Activated CD8-positive, alpha-beta T cell treated with anti-CD3 and anti-CD28 coated beads for 36 hours (primary cell): ENCODE measurements around the gene SUSD1. TPM values are rescaled to one million over a fixed set of nuclear protein-coding genes. Genes with fewer than 3 reads are reported as not detected.

ENCODE experiments used
- ATAC-seq: fragments of 200-7000 bp; cut with Tn5 transposase; one replicate; pipeline ENCODE4 v1.10.0; 2021; ENCODE audit warnings: mild to moderate bottlenecking, moderate library complexity
- CTCF ChIA-PET: fragments of 350-600 bp; sonication (Branson Sonifier 250); formaldehyde crosslinking; loops from one replicate; lab custom pipeline; 2021; ENCODE audit warnings: antibody characterized with exemption; lab: Charles Lee
- POLR2A ChIA-PET: fragments of 350-600 bp; sonication (Branson Sonifier 250); formaldehyde crosslinking; loops from one replicate; lab custom pipeline; 2021; ENCODE audit warnings: antibody characterized with exemption; lab: Charles Lee
- DNase-seq: peaks from one replicate; pipeline ENCODE4 v3.0.0-alpha.2; 2020
- H3K27ac Mint-ChIP-seq: one replicate; pipeline ENCODE4 v1.8.0; 2021; ENCODE audit warnings: mild to moderate bottlenecking, mixed read lengths
- H3K27me3 Mint-ChIP-seq: one replicate; pipeline ENCODE4 v1.8.0; 2021; ENCODE audit warnings: mixed read lengths
- H3K36me3 Mint-ChIP-seq: one replicate; pipeline ENCODE4 v1.8.0; 2021; ENCODE audit warnings: low read depth, mixed read lengths
- H3K4me1 Mint-ChIP-seq: one replicate; pipeline ENCODE4 v1.8.0; 2021; ENCODE audit warnings: low read depth, mixed read lengths
- H3K4me3 Mint-ChIP-seq: one replicate; pipeline ENCODE4 v1.8.0; 2021; ENCODE audit warnings: mild to moderate bottlenecking, moderate library complexity, mixed read lengths
- H3K9me3 Mint-ChIP-seq: one replicate; pipeline ENCODE4 v1.8.0; 2021; ENCODE audit warnings: mixed read lengths
- intact Hi-C: fragments of 100-400 bp; cut with micrococcal nuclease; formaldehyde crosslinking; loops from one replicate; pipeline ENCODE4 v1.10.0; 2022
- total RNA-seq, 2 experiments: library from RNA; stranded (reverse); gene quantifications; one replicate each; pipeline ENCODE4 v1.2.3, GENCODE V29; 2021
- TF ChIP-seq, protein P1 (sequence below): fragments of 200-600 bp; IDR thresholded peaks from one replicate; pipeline ENCODE4 v1.8.0; 2022; ENCODE audit warnings: antibody characterized with exemption, mild to moderate bottlenecking

The SUSD1 gene
- total RNA-seq, 2 experiments from 2014 or later = 3.0 to 3.6 TPM

DNA sequence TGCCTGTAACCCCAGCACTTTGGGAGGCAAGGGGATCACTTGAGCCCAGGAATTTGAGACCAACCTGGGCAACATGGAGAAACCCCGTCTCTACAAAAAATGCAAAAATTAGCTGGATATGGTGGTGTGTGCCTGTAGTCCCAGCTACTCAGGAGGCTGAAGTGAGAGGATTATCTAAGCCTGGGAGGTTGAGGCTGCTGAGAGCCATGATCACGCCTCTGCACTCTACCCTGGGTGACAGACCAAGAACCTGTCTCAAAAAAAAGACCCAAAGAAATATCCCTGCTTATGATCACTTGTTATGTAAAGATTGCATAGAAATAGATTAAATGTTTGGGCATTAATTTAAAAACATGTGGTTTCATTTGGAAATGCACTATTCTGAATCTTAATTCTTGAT, 153.4 kb downstream of the SUSD1 start:
- intact Hi-C loops = no loop called here

DNA sequence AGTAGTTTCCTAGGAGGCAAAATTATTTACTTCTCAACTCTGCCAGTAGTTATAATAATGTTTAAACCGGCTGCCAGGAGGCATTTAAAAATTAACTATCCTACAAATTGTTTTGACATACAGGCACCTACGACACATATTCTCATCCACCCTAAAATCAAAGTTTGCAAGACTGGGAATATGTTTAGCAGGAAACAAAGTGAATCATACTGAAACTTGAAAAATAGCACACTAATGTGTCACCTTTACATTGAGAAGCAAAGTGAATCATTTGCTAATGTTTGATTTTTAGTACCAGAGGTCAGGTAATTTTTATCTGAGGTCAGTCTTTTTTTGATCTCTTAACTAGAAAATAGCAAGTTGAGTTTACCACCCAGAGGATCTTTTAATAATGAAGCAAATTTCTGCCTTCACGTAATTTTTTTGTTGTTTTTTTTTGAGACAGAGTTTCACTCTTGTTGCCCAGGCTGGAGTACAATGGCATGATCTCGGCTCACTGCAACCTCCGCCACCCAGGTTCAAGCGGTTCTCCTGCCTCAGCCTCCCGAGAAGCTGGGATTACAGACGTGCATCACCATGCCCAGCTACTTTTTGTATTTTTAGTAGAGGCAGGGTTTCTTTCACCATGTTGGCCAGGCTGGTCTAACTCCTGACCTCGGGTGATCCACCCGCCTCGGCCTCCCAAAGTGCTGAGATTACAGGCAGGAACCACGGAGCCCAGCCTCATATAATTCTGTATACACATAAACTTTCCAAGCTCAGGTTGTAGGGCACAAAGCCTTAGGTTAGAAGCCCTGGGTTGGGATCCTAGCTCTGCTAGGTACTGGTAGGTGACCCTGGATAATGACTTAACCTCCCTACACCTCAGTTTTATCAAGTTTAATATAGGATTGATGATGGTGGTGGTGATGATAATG, 154.2 kb downstream of the SUSD1 start:
- Mint-ChIP-seq H3K4me1 (peaks cover 10% of the 10 kb centered on the region), H3K27me3 (peaks cover 10% of the 10 kb centered on the region), H3K27ac (no peak overlapping the region), H3K9me3 (no peaks in the 10 kb centered on the region), H3K36me3 (no peaks in the 10 kb centered on the region), H3K4me3 (no peak overlapping the region)
- DNase-seq (no peak), ATAC-seq (peak; percentile 20)
- ChIA-PET CTCF (no interaction called here), POLR2A (no interaction called here)
- TF ChIP-seq, protein P1, sequence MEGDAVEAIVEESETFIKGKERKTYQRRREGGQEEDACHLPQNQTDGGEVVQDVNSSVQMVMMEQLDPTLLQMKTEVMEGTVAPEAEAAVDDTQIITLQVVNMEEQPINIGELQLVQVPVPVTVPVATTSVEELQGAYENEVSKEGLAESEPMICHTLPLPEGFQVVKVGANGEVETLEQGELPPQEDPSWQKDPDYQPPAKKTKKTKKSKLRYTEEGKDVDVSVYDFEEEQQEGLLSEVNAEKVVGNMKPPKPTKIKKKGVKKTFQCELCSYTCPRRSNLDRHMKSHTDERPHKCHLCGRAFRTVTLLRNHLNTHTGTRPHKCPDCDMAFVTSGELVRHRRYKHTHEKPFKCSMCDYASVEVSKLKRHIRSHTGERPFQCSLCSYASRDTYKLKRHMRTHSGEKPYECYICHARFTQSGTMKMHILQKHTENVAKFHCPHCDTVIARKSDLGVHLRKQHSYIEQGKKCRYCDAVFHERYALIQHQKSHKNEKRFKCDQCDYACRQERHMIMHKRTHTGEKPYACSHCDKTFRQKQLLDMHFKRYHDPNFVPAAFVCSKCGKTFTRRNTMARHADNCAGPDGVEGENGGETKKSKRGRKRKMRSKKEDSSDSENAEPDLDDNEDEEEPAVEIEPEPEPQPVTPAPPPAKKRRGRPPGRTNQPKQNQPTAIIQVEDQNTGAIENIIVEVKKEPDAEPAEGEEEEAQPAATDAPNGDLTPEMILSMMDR = no peak
- intact Hi-C loops = no loop called here

More for the DNA sequence above, 153.4 kb downstream of the SUSD1 start:
- Mint-ChIP-seq H3K4me3 (no peak overlapping the region), H3K36me3 (no peaks in the 10 kb centered on the region), H3K4me1 (peaks cover 10% of the 10 kb centered on the region), H3K9me3 (no peaks in the 10 kb centered on the region), H3K27ac (no peak overlapping the region), H3K27me3 (peaks cover 14% of the 10 kb centered on the region)
- POLR2A ChIA-PET = no interaction called here
- TF ChIP-seq, protein P1 = no peak
- DNase-seq (no peak), ATAC-seq (no peak)
- CTCF ChIA-PET = interaction anchor here (1.0 kb wide), 1 partner anchor 13 kb away, joined by 3 read pairs; no protein-coding TSS in a partner anchor

DNA sequence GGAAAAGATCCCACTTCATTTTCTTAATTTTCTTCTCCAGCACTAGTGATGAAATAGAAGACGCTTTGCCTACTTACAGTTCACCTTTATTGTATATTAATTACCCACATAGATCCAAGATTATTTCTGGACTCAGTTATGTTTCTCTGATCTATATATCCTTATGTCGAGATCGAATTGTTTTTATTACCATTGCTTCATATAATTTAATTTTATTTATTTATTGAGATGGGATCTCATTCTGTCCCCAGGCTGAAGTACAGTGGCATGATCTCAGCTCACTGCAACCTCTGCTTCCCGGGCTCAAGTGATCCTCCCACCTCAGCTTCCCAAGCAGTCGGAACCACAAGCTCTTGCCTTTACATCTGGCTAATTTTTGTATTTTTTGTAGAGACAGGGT, 157.2 kb downstream of the SUSD1 start:
- H3K9me3 Mint-ChIP-seq = no peaks in the 10 kb centered on the region
- POLR2A ChIA-PET = interaction anchor here (1.0 kb wide), 1 partner anchor 15 kb away, joined by 3 read pairs; no protein-coding TSS in a partner anchor
- ATAC-seq (no peak), DNase-seq (no peak)
- peaks cover 21% of the 10 kb centered on the region for H3K4me1 Mint-ChIP-seq
- TF ChIP-seq, protein P1 = no peak
- H3K4me3 Mint-ChIP-seq = no peak overlapping the region
- no peak overlapping the region for H3K27ac Mint-ChIP-seq
- intact Hi-C loops = no loop called here
- H3K27me3 Mint-ChIP-seq = no peaks in the 10 kb centered on the region
- no peaks in the 10 kb centered on the region for H3K36me3 Mint-ChIP-seq
- CTCF ChIA-PET = no interaction called here

DNA sequence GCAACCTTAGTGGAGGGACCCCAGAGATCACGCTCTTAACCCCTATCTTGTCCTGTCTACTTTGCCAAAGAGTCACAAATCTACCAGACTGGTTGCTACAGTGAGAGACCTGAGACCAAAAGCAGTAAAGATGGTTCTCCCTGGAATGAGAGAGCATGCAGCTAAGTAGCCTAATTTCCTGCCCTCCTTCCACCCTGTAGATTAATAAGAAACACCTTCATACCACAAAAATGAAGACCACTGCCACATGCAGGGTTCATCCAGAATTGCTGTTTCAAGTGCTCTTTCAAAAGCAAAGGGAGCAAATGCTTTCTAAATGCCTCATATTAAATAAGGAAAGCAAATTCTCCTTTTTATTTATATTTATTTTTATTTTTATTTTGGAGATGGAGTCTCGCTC, 159.4 kb downstream of the SUSD1 start:
- no peak overlapping the region for H3K4me3 Mint-ChIP-seq
- intact Hi-C loops = no loop called here
- ATAC-seq (no peak), DNase-seq (no peak)
- H3K9me3 Mint-ChIP-seq = no peaks in the 10 kb centered on the region
- no peaks in the 10 kb centered on the region for H3K36me3 Mint-ChIP-seq
- H3K4me1 Mint-ChIP-seq = peaks cover 30% of the 10 kb centered on the region
- H3K27me3 Mint-ChIP-seq = no peaks in the 10 kb centered on the region
- ChIA-PET POLR2A (no interaction called here), CTCF (no interaction called here)
- TF ChIP-seq, protein P1 = no peak
- H3K27ac Mint-ChIP-seq = no peak overlapping the region

DNA sequence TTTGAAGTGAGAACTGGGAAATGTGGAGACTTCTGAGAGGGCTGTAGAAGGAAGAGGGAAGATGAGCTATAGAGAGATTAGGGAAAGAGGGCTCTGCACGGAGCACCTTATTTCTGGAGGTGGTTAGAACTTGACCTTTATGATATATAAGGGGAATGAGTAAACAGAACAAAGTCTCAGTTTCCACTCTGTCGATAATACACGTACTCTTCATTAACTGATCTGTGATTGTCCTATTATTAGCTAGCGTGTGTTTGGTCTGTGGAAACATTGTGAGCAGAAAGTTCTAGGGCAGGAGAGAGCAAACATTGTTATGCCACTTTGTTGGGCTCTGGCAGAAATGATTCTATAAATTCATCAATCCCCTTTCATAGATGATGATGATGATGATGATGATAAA, 159.9 kb downstream of the SUSD1 start:
- Mint-ChIP-seq H3K27me3 (no peaks in the 10 kb centered on the region), H3K4me3 (no peak overlapping the region), H3K27ac (no peak overlapping the region), H3K4me1 (peaks cover 27% of the 10 kb centered on the region), H3K9me3 (no peaks in the 10 kb centered on the region), H3K36me3 (no peaks in the 10 kb centered on the region)
- TF ChIP-seq, protein P1 = no peak
- intact Hi-C loops = no loop called here
- CTCF ChIA-PET = interaction anchor here (1.0 to 2.7 kb wide), 2 partner anchors 12 to 60 kb away, joined by 5 to 8 read pairs; no protein-coding TSS in a partner anchor
- POLR2A ChIA-PET = interaction anchor here (0.8 kb wide), 1 partner anchor 89 kb away, joined by 3 read pairs; no protein-coding TSS in a partner anchor
- DNase-seq (no peak), ATAC-seq (no peak)
